Neural crest cell (in vitro differentiated cells): Measurements from ENCODE around the gene GPX2. TPM values are rescaled to one million over a fixed set of nuclear protein-coding genes. Genes with fewer than 3 reads are reported as not detected.

Experiments used
- DNase-seq: peaks from one replicate; pipeline ENCODE4 v3.0.0; 2021; ENCODE audit warnings: low read depth, mixed read lengths, low spot score
- H3K27ac Mint-ChIP-seq: one replicate; pipeline ENCODE4 v1.8.0; 2021; ENCODE audit warnings: mild to moderate bottlenecking, mixed read lengths; ENCODE audit not compliant: unreplicated experiment
- H3K27me3 Mint-ChIP-seq: 2 replicates; pipeline ENCODE4 v1.8.0; 2021; ENCODE audit warnings: low read depth, mild to moderate bottlenecking, mixed read lengths
- H3K36me3 Mint-ChIP-seq: 2 replicates; pipeline ENCODE4 v1.8.0; 2021; ENCODE audit warnings: low read depth, mild to moderate bottlenecking, mixed read lengths
- H3K4me1 Mint-ChIP-seq: 2 replicates; pipeline ENCODE4 v1.8.0; 2021; ENCODE audit warnings: mixed read lengths
- H3K4me3 Mint-ChIP-seq: one replicate; pipeline ENCODE4 v1.8.0; 2021; ENCODE audit warnings: mild to moderate bottlenecking, mixed read lengths
- H3K9me3 Mint-ChIP-seq: 2 replicates; pipeline ENCODE4 v1.8.0; 2021; ENCODE audit warnings: mixed read lengths
- CTCF ChIP-seq: fragments of 200-600 bp; sonication (generic); conservative IDR thresholded peaks from 2 replicates; pipeline ENCODE4 v1.5.0; 2021; ENCODE audit warnings: antibody characterized with exemption, mild to moderate bottlenecking
- total RNA-seq: library from RNA; stranded (reverse); gene quantifications from 2 replicates; pipeline ENCODE4 v1.2.1, GENCODE V29; 2021

Gene GPX2
- total RNA-seq, 1 donor from 2014 or later = not detected

- TF ChIP-seq CTCF = no peak
- H3K4me3 Mint-ChIP-seq = no peak overlapping the region
- peaks cover 24% of the 10 kb centered on the region for H3K4me1 Mint-ChIP-seq
- H3K27me3 Mint-ChIP-seq = peaks cover 45% of the 10 kb centered on the region
- DNase-seq = no peak
- H3K27ac Mint-ChIP-seq = no peak overlapping the region
- H3K9me3 Mint-ChIP-seq = no peaks in the 10 kb centered on the region
- H3K36me3 Mint-ChIP-seq = no peaks in the 10 kb centered on the region
These were observed 30.3 kb downstream of the GPX2 start for GRCh38 chr14:64912261-64912660.

GRCh38 chr14:64910847-64911495 lies 31.6 kb downstream of the GPX2 start:
- peaks cover 50% of the 10 kb centered on the region for H3K27me3 Mint-ChIP-seq
- no peak for DNase-seq

GRCh38 chr14:64906022-64906421 lies 36.5 kb downstream of the GPX2 start:
- DNase-seq = no peak
- Mint-ChIP-seq H3K4me1 (no peaks in the 10 kb centered on the region), H3K4me3 (no peak overlapping the region), H3K36me3 (no peaks in the 10 kb centered on the region), H3K27ac (no peak overlapping the region), H3K9me3 (no peaks in the 10 kb centered on the region), H3K27me3 (peaks cover 38% of the 10 kb centered on the region)
- TF ChIP-seq CTCF = no peak

More at GRCh38 chr14:64910847-64911495, 31.6 kb downstream of the GPX2 start:
- Mint-ChIP-seq H3K27ac (no peak overlapping the region), H3K36me3 (no peaks in the 10 kb centered on the region), H3K4me1 (peaks cover 20% of the 10 kb centered on the region), H3K4me3 (no peak overlapping the region), H3K9me3 (no peaks in the 10 kb centered on the region)
- peak; percentile 74 for TF ChIP-seq CTCF

GRCh38 chr14:64899958-64900357 lies 42.6 kb downstream of the GPX2 start:
- DNase-seq = no peak
- TF ChIP-seq CTCF = no peak
- H3K4me1 Mint-ChIP-seq = no peaks in the 10 kb centered on the region
- peaks cover 39% of the 10 kb centered on the region for H3K27me3 Mint-ChIP-seq
- no peak overlapping the region for H3K4me3 Mint-ChIP-seq
- no peaks in the 10 kb centered on the region for H3K9me3 Mint-ChIP-seq
- H3K36me3 Mint-ChIP-seq = no peaks in the 10 kb centered on the region
- no peak overlapping the region for H3K27ac Mint-ChIP-seq

GRCh38 chr14:64891839-64892375 lies 50.6 kb downstream of the GPX2 start:
- Mint-ChIP-seq H3K4me3 (no peak overlapping the region), H3K27ac (no peak overlapping the region), H3K27me3 (peaks cover 49% of the 10 kb centered on the region), H3K36me3 (no peaks in the 10 kb centered on the region), H3K9me3 (no peaks in the 10 kb centered on the region), H3K4me1 (no peaks in the 10 kb centered on the region)
- peak; percentile 79 for TF ChIP-seq CTCF
- no peak for DNase-seq
